ENCODE data around the gene NLGN1. TPM values are rescaled to one million over a fixed set of nuclear protein-coding genes. Genes with fewer than 3 reads are reported as not detected.

Gene NLGN1
- total RNA-seq, 1 experiment from 2014 or later: not detected

DNA sequence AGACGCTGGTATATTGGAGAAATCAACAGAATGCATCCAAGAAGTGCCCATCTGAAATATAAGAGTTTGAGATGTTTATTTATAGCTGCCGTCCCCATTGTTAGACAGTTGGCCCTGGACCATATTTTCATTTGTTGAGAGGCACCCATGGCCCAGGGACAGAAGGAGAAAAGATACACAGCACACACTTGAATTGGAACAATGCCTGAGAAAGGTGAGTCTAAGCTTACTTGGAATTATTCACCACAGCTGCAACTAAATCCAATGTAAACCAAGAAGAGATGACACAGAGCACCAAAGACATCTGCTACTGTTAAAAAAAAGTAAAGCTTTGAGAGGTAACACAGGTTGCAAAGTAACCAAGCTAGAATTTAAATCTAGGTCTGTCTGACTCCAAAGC lies 936.1 kb downstream of the NLGN1 start:
- TF ChIP-seq ELF1 (IDR thresholded peaks at IDR 0.05; ENCODE audit: borderline replicate concordance, low read depth): no peak
- TF ChIP-seq SIN3A (IDR thresholded peaks at IDR 0.05; ENCODE audit: low read depth): no peak
- TF ChIP-seq EGR1 (IDR thresholded peaks at IDR 0.05; ENCODE audit: low read depth): no peak
- TF ChIP-seq, protein P1, sequence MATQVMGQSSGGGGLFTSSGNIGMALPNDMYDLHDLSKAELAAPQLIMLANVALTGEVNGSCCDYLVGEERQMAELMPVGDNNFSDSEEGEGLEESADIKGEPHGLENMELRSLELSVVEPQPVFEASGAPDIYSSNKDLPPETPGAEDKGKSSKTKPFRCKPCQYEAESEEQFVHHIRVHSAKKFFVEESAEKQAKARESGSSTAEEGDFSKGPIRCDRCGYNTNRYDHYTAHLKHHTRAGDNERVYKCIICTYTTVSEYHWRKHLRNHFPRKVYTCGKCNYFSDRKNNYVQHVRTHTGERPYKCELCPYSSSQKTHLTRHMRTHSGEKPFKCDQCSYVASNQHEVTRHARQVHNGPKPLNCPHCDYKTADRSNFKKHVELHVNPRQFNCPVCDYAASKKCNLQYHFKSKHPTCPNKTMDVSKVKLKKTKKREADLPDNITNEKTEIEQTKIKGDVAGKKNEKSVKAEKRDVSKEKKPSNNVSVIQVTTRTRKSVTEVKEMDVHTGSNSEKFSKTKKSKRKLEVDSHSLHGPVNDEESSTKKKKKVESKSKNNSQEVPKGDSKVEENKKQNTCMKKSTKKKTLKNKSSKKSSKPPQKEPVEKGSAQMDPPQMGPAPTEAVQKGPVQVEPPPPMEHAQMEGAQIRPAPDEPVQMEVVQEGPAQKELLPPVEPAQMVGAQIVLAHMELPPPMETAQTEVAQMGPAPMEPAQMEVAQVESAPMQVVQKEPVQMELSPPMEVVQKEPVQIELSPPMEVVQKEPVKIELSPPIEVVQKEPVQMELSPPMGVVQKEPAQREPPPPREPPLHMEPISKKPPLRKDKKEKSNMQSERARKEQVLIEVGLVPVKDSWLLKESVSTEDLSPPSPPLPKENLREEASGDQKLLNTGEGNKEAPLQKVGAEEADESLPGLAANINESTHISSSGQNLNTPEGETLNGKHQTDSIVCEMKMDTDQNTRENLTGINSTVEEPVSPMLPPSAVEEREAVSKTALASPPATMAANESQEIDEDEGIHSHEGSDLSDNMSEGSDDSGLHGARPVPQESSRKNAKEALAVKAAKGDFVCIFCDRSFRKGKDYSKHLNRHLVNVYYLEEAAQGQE (IDR thresholded peaks at IDR 0.05; ENCODE audit: low read depth): no peak
- TF ChIP-seq FOSL1 (IDR thresholded peaks at IDR 0.05; ENCODE audit: low read depth): no peak
- no peak for TF ChIP-seq EZH2 (IDR thresholded peaks at IDR 0.05)
- TF ChIP-seq POLR2A (IDR thresholded peaks at IDR 0.05; ENCODE audit: borderline replicate concordance, extremely low read depth, insufficient read depth, insufficient read length): no peak
- TF ChIP-seq, protein P2, sequence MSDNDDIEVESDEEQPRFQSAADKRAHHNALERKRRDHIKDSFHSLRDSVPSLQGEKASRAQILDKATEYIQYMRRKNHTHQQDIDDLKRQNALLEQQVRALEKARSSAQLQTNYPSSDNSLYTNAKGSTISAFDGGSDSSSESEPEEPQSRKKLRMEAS (IDR thresholded peaks at IDR 0.05): no peak
- no peak for TF ChIP-seq JUND (IDR thresholded peaks at IDR 0.05)
- no peak for TF ChIP-seq SP1 (IDR thresholded peaks at IDR 0.05; ENCODE audit: low read depth)
- H3K9me2 ChIP-seq (ENCODE audit: insufficient read depth): no peaks in the 10 kb centered on the region
- no TSS peak for BruUV-seq (replicated peaks)
- ATAC-seq (no peak), DNase-seq (ENCODE audit: low read depth, low spot score) (no peak)
- H4K20me1 ChIP-seq (ENCODE audit: insufficient read depth): no peaks in the 10 kb centered on the region
- ChIA-PET POLR2A (no interaction called here), CTCF (no interaction called here), RAD21 (ENCODE audit: low non-redundant PET in 1 of 2, low total read pairs in 2 of 2, uncharacterized antibody in 2 of 2, unreplicated experiment in 2 of 2) (no interaction called here)
- intact Hi-C loops (cut with micrococcal nuclease): no loop called here
- no peaks in the 10 kb centered on the region for H3K79me2 ChIP-seq (ENCODE audit: insufficient read depth, low read length)
- no peaks in the 10 kb centered on the region for H3K36me3 ChIP-seq (ENCODE audit: control insufficient read depth in 1 of 2, insufficient read depth in 2 of 2, low read length in 2 of 2)
- no peaks in the 10 kb centered on the region for H3K9me3 ChIP-seq (ENCODE audit: control insufficient read depth in 1 of 2, insufficient read depth in 1 of 2, low read depth in 1 of 2, low read length in 2 of 2)
- no peak overlapping the region for H3K9ac ChIP-seq (ENCODE audit: low read length)
- H3K27me3 ChIP-seq (ENCODE audit: insufficient read depth, low read length): no peaks in the 10 kb centered on the region
- peaks cover 0 to 17% of the 10 kb centered on the region in 2 experiments; a peak in 2 of 4 replicates for H3K4me1 ChIP-seq (ENCODE audit: control insufficient read depth in 1 of 2, insufficient read depth in 2 of 2, low read length in 2 of 2)
- no peak overlapping the region for H3K4me3 ChIP-seq (replicated peaks in 1 of 2; ENCODE audit: low read depth in 1 of 2, low read length in 2 of 2)
- H3K4me2 ChIP-seq (ENCODE audit: low read length): no peak overlapping the region
- no peak overlapping the region for H3K27ac ChIP-seq (ENCODE audit: low read depth, low read length)
- no peak overlapping the region for H2AFZ ChIP-seq (ENCODE audit: low read depth, low read length, poor library complexity, severe bottlenecking)
